ENCODE results near the gene APBA1. TPM values are rescaled to one million over a fixed set of nuclear protein-coding genes. Genes with fewer than 3 reads are reported as not detected.

Gene APBA1
- polyA plus RNA-seq, 2 donors = 0.82 to 1.3 TPM

GRCh38 chr9:69433392-69433791 is 238.8 kb downstream of the APBA1 start:
- Histone ChIP-seq H3K4me1 (ENCODE audit: control insufficient read depth in 2 of 2, insufficient read depth in 2 of 2, low read length in 1 of 2) (no peaks in the 10 kb centered on the region), H3K4me3 (ENCODE audit: low read depth in 1 of 2, low read length in 2 of 2) (no peak overlapping the region), H3K27me3 (ENCODE audit: control insufficient read depth in 1 of 2, insufficient read depth in 2 of 2, low read length in 2 of 2) (no peaks in the 10 kb centered on the region), H3K9me3 (ENCODE audit: control insufficient read depth in 2 of 2, insufficient read depth in 1 of 2, low read depth in 1 of 2, low read length in 1 of 2) (peaks cover 0 to 4% of the 10 kb centered on the region in 2 donors), H3K27ac (ENCODE audit: low read depth in 2 of 2, low read length in 1 of 2) (no peak overlapping the region), H3K36me3 (ENCODE audit: control insufficient read depth in 2 of 2, insufficient read depth in 2 of 2, low read length in 1 of 2) (no peaks in the 10 kb centered on the region)
- WGBS, 2 donors = 21 to 33% methylated on average over 1 of the region's 1 CpG

GRCh38 chr9:69432623-69433022 is 239.5 kb downstream of the APBA1 start:
- Histone ChIP-seq H3K4me3 (ENCODE audit: low read depth in 1 of 2, low read length in 2 of 2) (no peak overlapping the region), H3K27me3 (ENCODE audit: control insufficient read depth in 1 of 2, insufficient read depth in 2 of 2, low read length in 2 of 2) (no peaks in the 10 kb centered on the region), H3K27ac (ENCODE audit: low read depth in 2 of 2, low read length in 1 of 2) (no peak overlapping the region), H3K9me3 (ENCODE audit: control insufficient read depth in 2 of 2, insufficient read depth in 1 of 2, low read depth in 1 of 2, low read length in 1 of 2) (peaks cover 0 to 4% of the 10 kb centered on the region in 2 donors), H3K4me1 (ENCODE audit: control insufficient read depth in 2 of 2, insufficient read depth in 2 of 2, low read length in 1 of 2) (no peaks in the 10 kb centered on the region), H3K36me3 (ENCODE audit: control insufficient read depth in 2 of 2, insufficient read depth in 2 of 2, low read length in 1 of 2) (peaks cover 0 to 2% of the 10 kb centered on the region in 2 donors)
- 95% methylated on average over 11 of the region's 11 CpGs for WGBS, 2 donors

DNA sequence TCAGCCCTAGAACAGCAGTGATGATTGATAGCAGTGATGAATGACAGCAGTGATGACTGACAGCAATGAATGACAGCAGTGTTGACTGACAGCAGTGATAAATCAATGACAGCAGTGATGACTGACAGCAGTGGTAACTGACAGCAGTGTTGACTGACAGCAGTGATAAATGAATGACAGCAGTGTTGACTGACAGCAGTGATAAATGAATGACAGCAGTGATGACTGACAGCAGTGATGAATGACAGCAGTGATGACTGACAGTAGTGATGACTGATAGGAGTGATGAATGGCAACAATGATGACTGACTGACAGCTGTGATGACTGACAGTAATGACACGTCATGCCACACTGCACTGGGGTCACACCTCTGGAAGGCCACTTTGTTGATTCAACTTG is 240.4 kb downstream of the APBA1 start:
- 88 to 94% methylated on average over 1 of the region's 1 CpG for WGBS, 2 donors

GRCh38 chr9:69431203-69431602 is 241.0 kb downstream of the APBA1 start:
- Histone ChIP-seq H3K9me3 (ENCODE audit: control insufficient read depth in 2 of 2, insufficient read depth in 1 of 2, low read depth in 1 of 2, low read length in 1 of 2) (peaks cover 0 to 4% of the 10 kb centered on the region in 2 donors), H3K4me3 (ENCODE audit: low read depth in 1 of 2, low read length in 2 of 2) (no peak overlapping the region), H3K27me3 (ENCODE audit: control insufficient read depth in 1 of 2, insufficient read depth in 2 of 2, low read length in 2 of 2) (no peaks in the 10 kb centered on the region), H3K36me3 (ENCODE audit: control insufficient read depth in 2 of 2, insufficient read depth in 2 of 2, low read length in 1 of 2) (peaks cover 0 to 2% of the 10 kb centered on the region in 2 donors), H3K27ac (ENCODE audit: low read depth in 2 of 2, low read length in 1 of 2) (no peak overlapping the region), H3K4me1 (ENCODE audit: control insufficient read depth in 2 of 2, insufficient read depth in 2 of 2, low read length in 1 of 2) (no peaks in the 10 kb centered on the region)
- WGBS, 2 donors = 92 to 93% methylated on average over 13 of the region's 13 CpGs

More for the DNA sequence above, 240.4 kb downstream of the APBA1 start:
- Histone ChIP-seq H3K9me3 (ENCODE audit: control insufficient read depth in 2 of 2, insufficient read depth in 1 of 2, low read depth in 1 of 2, low read length in 1 of 2) (peaks cover 0 to 4% of the 10 kb centered on the region in 2 donors), H3K27ac (ENCODE audit: low read depth in 2 of 2, low read length in 1 of 2) (no peak overlapping the region), H3K4me1 (ENCODE audit: control insufficient read depth in 2 of 2, insufficient read depth in 2 of 2, low read length in 1 of 2) (no peaks in the 10 kb centered on the region), H3K4me3 (ENCODE audit: low read depth in 1 of 2, low read length in 2 of 2) (no peak overlapping the region), H3K36me3 (ENCODE audit: control insufficient read depth in 2 of 2, insufficient read depth in 2 of 2, low read length in 1 of 2) (peaks cover 0 to 2% of the 10 kb centered on the region in 2 donors), H3K27me3 (ENCODE audit: control insufficient read depth in 1 of 2, insufficient read depth in 2 of 2, low read length in 2 of 2) (no peaks in the 10 kb centered on the region)

DNA sequence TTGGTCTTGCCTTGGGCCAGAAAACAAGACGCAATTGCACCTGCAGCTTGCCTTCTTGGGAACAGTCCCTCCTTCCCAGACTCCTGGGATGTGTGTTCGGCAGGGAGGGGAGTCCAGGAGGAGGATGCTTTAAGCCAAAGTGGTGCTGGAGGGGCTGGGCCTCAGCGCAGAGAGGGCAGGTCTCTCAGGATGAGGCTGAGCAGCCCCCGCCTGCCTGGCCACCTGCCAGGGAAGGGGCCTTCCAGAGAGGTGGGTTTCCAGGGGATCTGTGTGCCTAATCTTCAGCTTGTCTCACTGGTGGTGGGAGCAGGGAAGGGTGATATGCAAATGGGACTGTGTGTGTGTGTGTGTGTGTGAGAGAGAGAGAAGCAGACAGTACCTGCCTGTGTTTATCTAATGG is 242.0 kb downstream of the APBA1 start:
- WGBS, 2 donors = 85 to 86% methylated on average over 4 of the region's 4 CpGs
- H3K9me3 ChIP-seq (ENCODE audit: control insufficient read depth in 2 of 2, insufficient read depth in 1 of 2, low read depth in 1 of 2, low read length in 1 of 2) = peaks cover 0 to 4% of the 10 kb centered on the region in 2 donors
- H3K27me3 ChIP-seq (ENCODE audit: control insufficient read depth in 1 of 2, insufficient read depth in 2 of 2, low read length in 2 of 2) = no peaks in the 10 kb centered on the region
- no peak overlapping the region for H3K4me3 ChIP-seq (ENCODE audit: low read depth in 1 of 2, low read length in 2 of 2)
- H3K27ac ChIP-seq (ENCODE audit: low read depth in 2 of 2, low read length in 1 of 2) = no peak overlapping the region
- no peaks in the 10 kb centered on the region for H3K4me1 ChIP-seq (ENCODE audit: control insufficient read depth in 2 of 2, insufficient read depth in 2 of 2, low read length in 1 of 2)
- peaks cover 0 to 2% of the 10 kb centered on the region in 2 donors for H3K36me3 ChIP-seq (ENCODE audit: control insufficient read depth in 2 of 2, insufficient read depth in 2 of 2, low read length in 1 of 2)

DNA sequence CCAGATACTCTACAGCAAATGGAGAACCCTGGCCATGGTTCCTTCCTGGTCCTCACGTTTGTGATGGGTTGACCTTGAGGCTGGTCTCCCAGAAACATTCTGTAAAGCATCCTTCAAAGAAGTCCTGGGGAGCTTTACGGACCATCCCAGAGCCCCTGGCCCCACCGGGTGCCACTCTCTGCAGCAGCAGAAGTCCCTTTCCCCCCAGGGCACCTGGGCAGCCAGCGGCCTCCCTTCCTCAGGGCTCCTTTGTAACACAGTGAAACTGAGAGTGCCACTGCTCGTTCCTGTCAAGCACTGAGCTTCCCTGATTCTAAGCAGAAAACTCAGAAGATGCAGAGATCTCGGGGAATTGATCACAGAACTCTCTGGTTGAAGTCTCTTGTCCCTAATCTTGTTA is 242.9 kb downstream of the APBA1 start:
- no peak overlapping the region for H3K27ac ChIP-seq (ENCODE audit: low read depth in 2 of 2, low read length in 1 of 2)
- H3K27me3 ChIP-seq (ENCODE audit: control insufficient read depth in 1 of 2, insufficient read depth in 2 of 2, low read length in 2 of 2) = no peaks in the 10 kb centered on the region
- H3K4me1 ChIP-seq (ENCODE audit: control insufficient read depth in 2 of 2, insufficient read depth in 2 of 2, low read length in 1 of 2) = no peaks in the 10 kb centered on the region
- H3K4me3 ChIP-seq (ENCODE audit: low read depth in 1 of 2, low read length in 2 of 2) = no peak overlapping the region
- peaks cover 0 to 4% of the 10 kb centered on the region in 2 donors for H3K9me3 ChIP-seq (ENCODE audit: control insufficient read depth in 2 of 2, insufficient read depth in 1 of 2, low read depth in 1 of 2, low read length in 1 of 2)
- H3K36me3 ChIP-seq (ENCODE audit: control insufficient read depth in 2 of 2, insufficient read depth in 2 of 2, low read length in 1 of 2) = peaks cover 0 to 2% of the 10 kb centered on the region in 2 donors
- WGBS, 2 donors = 81% methylated on average over 6 of the region's 6 CpGs

GRCh38 chr9:69428017-69428785 is 244.0 kb downstream of the APBA1 start:
- peaks cover 0 to 2% of the 10 kb centered on the region in 2 donors for H3K36me3 ChIP-seq (ENCODE audit: control insufficient read depth in 2 of 2, insufficient read depth in 2 of 2, low read length in 1 of 2)
- H3K27me3 ChIP-seq (ENCODE audit: control insufficient read depth in 1 of 2, insufficient read depth in 2 of 2, low read length in 2 of 2) = no peaks in the 10 kb centered on the region
- peaks cover 0 to 4% of the 10 kb centered on the region in 2 donors for H3K9me3 ChIP-seq (ENCODE audit: control insufficient read depth in 2 of 2, insufficient read depth in 1 of 2, low read depth in 1 of 2, low read length in 1 of 2)
- WGBS, 2 donors = 90 to 91% methylated on average over 15 of the region's 15 CpGs
- H3K4me1 ChIP-seq (ENCODE audit: control insufficient read depth in 2 of 2, insufficient read depth in 2 of 2, low read length in 1 of 2) = no peaks in the 10 kb centered on the region
- no peak overlapping the region for H3K4me3 ChIP-seq (ENCODE audit: low read depth in 1 of 2, low read length in 2 of 2)
- no peak overlapping the region for H3K27ac ChIP-seq (ENCODE audit: low read depth in 2 of 2, low read length in 1 of 2)

DNA sequence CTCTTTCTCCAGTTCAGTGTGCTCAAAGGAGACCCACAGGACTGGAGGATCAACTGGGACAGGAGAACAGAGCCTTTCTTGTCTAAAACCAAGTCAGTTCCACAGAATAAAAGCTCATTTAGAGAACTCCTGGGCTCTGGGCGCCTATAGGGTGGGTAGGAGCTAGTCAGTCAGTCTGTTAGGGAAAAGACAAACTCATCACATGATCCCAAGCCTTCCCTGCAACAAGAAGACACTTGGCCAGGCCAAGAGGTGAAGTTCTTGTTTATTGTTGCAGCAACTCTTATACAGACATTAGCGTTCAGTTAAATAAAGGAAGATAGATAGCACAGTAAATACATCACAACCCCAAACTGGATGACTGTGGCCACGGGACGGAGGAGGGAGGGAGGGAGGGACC is 244.9 kb downstream of the APBA1 start:
- Histone ChIP-seq H3K4me3 (ENCODE audit: low read depth in 1 of 2, low read length in 2 of 2) (no peak overlapping the region), H3K9me3 (ENCODE audit: control insufficient read depth in 2 of 2, insufficient read depth in 1 of 2, low read depth in 1 of 2, low read length in 1 of 2) (peaks cover 0 to 4% of the 10 kb centered on the region in 2 donors), H3K36me3 (ENCODE audit: control insufficient read depth in 2 of 2, insufficient read depth in 2 of 2, low read length in 1 of 2) (peaks cover 0 to 2% of the 10 kb centered on the region in 2 donors), H3K27ac (ENCODE audit: low read depth in 2 of 2, low read length in 1 of 2) (no peak overlapping the region), H3K4me1 (ENCODE audit: control insufficient read depth in 2 of 2, insufficient read depth in 2 of 2, low read length in 1 of 2) (no peaks in the 10 kb centered on the region), H3K27me3 (ENCODE audit: control insufficient read depth in 1 of 2, insufficient read depth in 2 of 2, low read length in 2 of 2) (no peaks in the 10 kb centered on the region)
- WGBS, 2 donors = 75 to 80% methylated on average over 4 of the region's 4 CpGs

DNA sequence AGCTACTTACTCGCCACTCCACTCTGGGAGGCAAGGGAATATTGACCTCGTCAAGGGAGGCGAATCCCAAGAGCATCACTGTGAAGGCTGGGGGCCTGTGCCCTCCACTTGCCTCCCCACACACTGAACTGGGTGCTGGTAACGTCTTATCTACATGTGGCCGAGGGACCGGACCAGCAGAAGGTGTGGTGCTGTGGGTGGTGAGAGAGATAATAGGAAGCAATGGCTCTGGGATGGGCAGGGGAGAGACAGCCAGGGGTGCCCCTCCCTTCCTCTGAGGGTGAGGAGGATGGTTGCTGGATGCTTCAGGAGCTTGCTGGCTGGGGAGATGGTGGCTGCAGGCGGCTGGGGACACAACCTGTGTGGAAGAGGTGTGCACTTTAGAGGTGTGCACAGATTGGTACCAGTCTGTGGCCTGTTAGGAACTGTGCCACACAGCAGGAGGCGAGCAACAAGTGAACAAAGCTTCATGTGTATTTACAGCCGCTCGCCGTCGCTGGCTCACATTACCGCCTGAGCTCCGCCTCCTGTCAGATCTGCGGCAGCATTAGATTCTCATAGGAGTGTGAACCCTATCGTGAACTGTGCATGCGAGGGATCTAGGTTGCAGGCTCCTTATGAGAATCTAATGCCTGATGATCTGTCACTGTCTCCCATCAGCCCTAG is 246.9 kb downstream of the APBA1 start:
- peaks cover 0 to 2% of the 10 kb centered on the region in 2 donors for H3K36me3 ChIP-seq (ENCODE audit: control insufficient read depth in 2 of 2, insufficient read depth in 2 of 2, low read length in 1 of 2)
- 84 to 91% methylated on average over 17 of the region's 17 CpGs for WGBS, 2 donors
- no peaks in the 10 kb centered on the region for H3K4me1 ChIP-seq (ENCODE audit: control insufficient read depth in 2 of 2, insufficient read depth in 2 of 2, low read length in 1 of 2)
- no peaks in the 10 kb centered on the region for H3K9me3 ChIP-seq (ENCODE audit: control insufficient read depth in 2 of 2, insufficient read depth in 1 of 2, low read depth in 1 of 2, low read length in 1 of 2)
- H3K4me3 ChIP-seq (ENCODE audit: low read depth in 1 of 2, low read length in 2 of 2) = no peak overlapping the region
- H3K27me3 ChIP-seq (ENCODE audit: control insufficient read depth in 1 of 2, insufficient read depth in 2 of 2, low read length in 2 of 2) = no peaks in the 10 kb centered on the region
- no peak overlapping the region for H3K27ac ChIP-seq (ENCODE audit: low read depth in 2 of 2, low read length in 1 of 2)
